ENCODE measurements around the gene PRX.

DNA sequence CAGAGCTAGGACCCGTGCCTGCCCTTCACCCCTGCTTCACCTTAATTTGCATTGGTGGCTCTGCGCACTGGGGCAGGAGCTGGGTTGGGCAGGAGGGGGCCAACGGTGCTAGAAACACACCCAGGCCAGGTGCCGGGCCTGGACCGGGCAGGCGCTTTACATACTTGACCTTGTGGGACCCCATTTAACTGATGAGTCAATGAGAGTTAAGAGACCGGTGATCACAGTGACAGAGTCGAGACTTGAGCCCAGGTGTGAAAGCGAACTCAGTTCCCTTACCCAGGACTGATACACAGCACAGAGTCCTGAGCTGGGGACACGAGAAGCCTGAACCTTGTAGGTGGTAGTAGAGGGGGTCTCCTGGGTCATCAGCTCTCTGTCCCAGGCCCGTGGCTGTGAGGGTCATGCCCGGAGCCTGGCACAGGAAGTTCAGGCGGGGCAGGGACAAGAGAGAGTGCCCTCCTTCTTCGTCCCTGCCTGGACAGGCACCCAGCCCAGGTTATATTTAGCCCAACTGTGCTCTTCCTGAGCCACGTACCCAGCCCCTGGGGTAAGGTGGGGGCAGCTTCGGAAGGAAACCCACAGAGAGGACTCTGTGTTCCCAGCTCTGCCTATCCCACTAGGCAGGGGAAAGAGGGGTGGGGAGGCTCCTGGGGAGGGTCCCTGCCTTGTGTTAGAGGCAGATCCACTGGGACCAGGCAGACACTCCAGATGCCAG, 1.9 kb downstream of the PRX start:
- TF ChIP-seq POLR2A (IDR thresholded peaks at IDR 0.05; ENCODE audit: low read length) = no peak
- no peak for TF ChIP-seq GATA1 (IDR thresholded peaks at IDR 0.05; ENCODE audit: low read depth, low read length)

Data from erythroblast (primary cell).